ENCODE measurements around the gene INPP1.

- TF ChIP-seq CTCF (IDR thresholded peaks at IDR 0.05; ENCODE audit: low read length) (no peak), EZH2 (optimal IDR thresholded peaks at IDR 0.05; ENCODE audit: low read depth, low read length) (no peak), EZH2phosphoT487 (IDR thresholded peaks at IDR 0.05; ENCODE audit: low read length) (no peak)
Observed at GRCh38 chr2:190336420-190336819, 7.0 kb upstream of the INPP1 start.

All from MM.1S (cell line).